B cell (primary cell): ENCODE measurements around the gene DAB2IP. TPM values are rescaled to one million over a fixed set of nuclear protein-coding genes. Genes with fewer than 3 reads are reported as not detected.

ENCODE experiments used
- ATAC-seq: fragments of 200-7000 bp; cut with Tn5 transposase; one replicate; pipeline ENCODE4 v1.10.0; 2021; ENCODE audit warnings: low read depth, mild to moderate bottlenecking, moderate number of reproducible peaks, moderate library complexity
- CTCF ChIA-PET: fragments of 350-600 bp; sonication (Branson Sonifier 250); formaldehyde crosslinking; loops from one replicate; lab custom pipeline; 2021; ENCODE audit warnings: antibody characterized with exemption, inconsistent platforms; lab: Charles Lee
- POLR2A ChIA-PET: fragments of 350-600 bp; sonication (Branson Sonifier 250); formaldehyde crosslinking; loops from one replicate; lab custom pipeline; 2021; ENCODE audit warnings: antibody characterized with exemption; lab: Charles Lee
- DNase-seq: peaks from one replicate; pipeline ENCODE4 v3.0.0; 2013
- H2AFZ ChIP-seq: 2 replicates; pipeline ENCODE4 v1.6.1; 2012; ENCODE audit warnings: mild to moderate bottlenecking, low read depth, low read length; ENCODE audit not compliant: insufficient read depth, poor library complexity, severe bottlenecking
- H3K27ac ChIP-seq, 2 donors: 1 replicate in 1 of 2; 2 replicates in 1 of 2; pipeline ENCODE4 v1.5.1; 2012 to 2013; ENCODE audit warnings: low read length in 2 of 2, mild to moderate bottlenecking in 2 of 2, moderate library complexity in 1 of 2
- H3K27me3 ChIP-seq, 4 experiments: fragments of 200-600 bp in 1 of 4; sonication (generic) in 1 of 4; replicated peaks in 1 of 4; 1 replicate in 2 of 4; 2 replicates in 2 of 4; pipeline versions ENCODE4 v1.6.1 to v1.7.0; 2013 to 2016; ENCODE audit warnings: low read length in 3 of 4, mild to moderate bottlenecking in 2 of 4, mixed read lengths in 1 of 4, moderate library complexity in 1 of 4; ENCODE audit not compliant: insufficient read depth in 4 of 4, control insufficient read depth in 3 of 4; ENCODE audit errors: control extremely low read depth in 1 of 4
- H3K36me3 ChIP-seq, 2 experiments: replicated peaks in 1 of 2; 1 replicate in 1 of 2; 2 replicates in 1 of 2; pipeline versions ENCODE4 v1.6.1 to v1.7.1; 2013; ENCODE audit warnings: low read length in 1 of 2; ENCODE audit not compliant: insufficient read depth in 2 of 2, control insufficient read depth in 1 of 2; ENCODE audit errors: control extremely low read depth in 1 of 2, extremely low read depth in 1 of 2
- H3K4me1 ChIP-seq, 2 donors: fragments of 200-600 bp in 1 of 2; sonication (generic) in 1 of 2; 1 replicate in 1 of 2; 2 replicates in 1 of 2; pipeline versions ENCODE4 v1.5.1 to v1.6.1; 2013 to 2017; ENCODE audit warnings: low read length in 2 of 2; ENCODE audit not compliant: control insufficient read depth in 2 of 2, insufficient read depth in 2 of 2
- H3K4me2 ChIP-seq: replicated peaks from 2 replicates; pipeline ENCODE3; 2012; ENCODE audit warnings: mild to moderate bottlenecking, low read depth, low read length; ENCODE audit not compliant: poor library complexity, severe bottlenecking
- H3K4me3 ChIP-seq, 5 experiments: fragments of 200-600 bp in 1 of 5; sonication (generic) in 1 of 5; 1 replicate in 3 of 5; 2 replicates in 2 of 5; pipeline versions ENCODE4 v1.5.1 to v1.7.0; 2011 to 2016; ENCODE audit warnings: low read length in 4 of 5, mild to moderate bottlenecking in 4 of 5, low read depth in 2 of 5, control low read depth in 1 of 5, moderate library complexity in 1 of 5; ENCODE audit not compliant: insufficient read depth in 1 of 5; ENCODE audit errors: control extremely low read depth in 1 of 5, extremely low read depth in 1 of 5
- H3K79me2 ChIP-seq: fragments of 200-600 bp; sonication (generic); one replicate; pipeline ENCODE4 v1.6.0; 2016; ENCODE audit warnings: low read length; ENCODE audit not compliant: control insufficient read depth, insufficient read depth
- H3K9ac ChIP-seq: fragments of 200-600 bp; sonication (generic); 2 replicates; pipeline ENCODE4 v1.6.1; 2017; ENCODE audit warnings: mild to moderate bottlenecking, low read length, moderate library complexity
- H3K9me3 ChIP-seq, 3 donors: one replicate each; pipeline versions ENCODE4 v1.6.1 to v1.7.1; 2013; ENCODE audit warnings: low read length in 2 of 3; ENCODE audit not compliant: control insufficient read depth in 2 of 3, insufficient read depth in 1 of 3; ENCODE audit errors: control extremely low read depth in 1 of 3
- H4K20me1 ChIP-seq: 2 replicates; pipeline ENCODE4 v1.6.0; 2012; ENCODE audit warnings: mild to moderate bottlenecking, low read length; ENCODE audit not compliant: insufficient read depth, control insufficient read depth, poor library complexity, severe bottlenecking
- H3K27ac Mint-ChIP-seq: one replicate; pipeline ENCODE4 v1.8.0; 2021; ENCODE audit warnings: mixed read lengths
- H3K27me3 Mint-ChIP-seq: one replicate; pipeline ENCODE4 v1.8.0; 2021; ENCODE audit warnings: mixed read lengths
- H3K4me1 Mint-ChIP-seq: one replicate; pipeline ENCODE4 v1.8.0; 2021; ENCODE audit warnings: mixed read lengths
- H3K4me3 Mint-ChIP-seq: one replicate; pipeline ENCODE4 v1.8.0; 2021; ENCODE audit warnings: mixed read lengths
- H3K9me3 Mint-ChIP-seq: one replicate; pipeline ENCODE4 v1.8.0; 2022; ENCODE audit warnings: mixed read lengths; ENCODE audit not compliant: insufficient read depth
- CTCF ChIP-seq: fragments of 200-600 bp; IDR thresholded peaks from one replicate; pipeline ENCODE4 v1.8.0; 2022; ENCODE audit warnings: antibody characterized with exemption, mild to moderate bottlenecking
- EZH2 ChIP-seq: IDR thresholded peaks from 2 replicates; pipeline ENCODE4 v1.6.1; 2012; ENCODE audit warnings: borderline replicate concordance, low read depth, mild to moderate bottlenecking, moderate library complexity, low read length; ENCODE audit not compliant: insufficient read depth, poor library complexity, severe bottlenecking
- WGBS: methylation state at CpG from one replicate; pipeline ENCODE4 v1.1.5; 2013; ENCODE audit warnings: missing lambda C conversion rate; ENCODE audit not compliant: insufficient coverage; 5-methylcytosine and 5-hydroxymethylcytosine counted together
- intact Hi-C: fragments of 100-400 bp; cut with micrococcal nuclease; formaldehyde crosslinking; loops from one replicate; pipeline ENCODE4 v1.10.0; 2022
- polyA plus RNA-seq: library from polyadenylated mRNA; depleted of rRNA; stranded (reverse); fragments of >200 nt; gene quantifications from 2 replicates; pipeline ENCODE4 v1.2.3, GENCODE V29; 2012
- total RNA-seq, 2 donors: library from RNA; stranded (reverse); fragments of 120-200 nt in 1 of 2; gene quantifications; 1 replicate in 1 of 2; 2 replicates in 1 of 2; pipeline versions ENCODE4 v1.2.3 to v1.2.4, GENCODE V29; 2013 to 2022

Gene DAB2IP
- total and polyA plus RNA-seq, 2 donors (not counting 1 experiment from before 2014, with no cell fraction given), result 1.1 to 3.9 TPM

GRCh38 chr9:121783111-121783510 is 131.7 kb downstream of the DAB2IP start:
- H3K4me1 ChIP-seq, result no peaks in the 10 kb centered on the region
- Mint-ChIP-seq H3K4me1 (peaks cover 11% of the 10 kb centered on the region), H3K27ac (no peak overlapping the region), H3K9me3 (no peaks in the 10 kb centered on the region), H3K4me3 (no peak overlapping the region), H3K27me3 (peaks cover 3% of the 10 kb centered on the region)
- H3K4me3 ChIP-seq, result no peak overlapping the region
- ChIA-PET CTCF (interaction anchor here (0.7 kb wide), 1 partner anchor 103 kb away, joined by 3 read pairs; no protein-coding TSS in a partner anchor), POLR2A (no interaction called here)
- no peaks in the 10 kb centered on the region for H3K79me2 ChIP-seq
- no peak for ATAC-seq
- peaks cover 0 to under 1% (median 0%) of the 10 kb centered on the region in 3 donors for H3K9me3 ChIP-seq
- H3K27ac ChIP-seq, result no peak overlapping the region
- 79% methylated on average over 2 of the region's 2 CpGs for WGBS
- intact Hi-C loops, result no loop called here
- DNase-seq, result no peak
- no peaks in the 10 kb centered on the region for H3K27me3 ChIP-seq
- TF ChIP-seq CTCF, result no peak
- TF ChIP-seq EZH2, result no peak
- H2AFZ ChIP-seq, result no peak overlapping the region
- no peaks in the 10 kb centered on the region for H3K36me3 ChIP-seq
- no peak overlapping the region for H3K4me2 ChIP-seq
- no peak overlapping the region for H3K9ac ChIP-seq
- no peaks in the 10 kb centered on the region for H4K20me1 ChIP-seq

GRCh38 chr9:121783521-121784507 is 132.4 kb downstream of the DAB2IP start:
- POLR2A ChIA-PET, result no interaction called here
- Histone ChIP-seq H3K4me1 (no peaks in the 10 kb centered on the region), H3K4me2 (no peak overlapping the region), H3K9ac (no peak overlapping the region), H3K79me2 (no peaks in the 10 kb centered on the region), H3K27me3 (no peaks in the 10 kb centered on the region), H3K9me3 (no peaks in the 10 kb centered on the region), H3K27ac (no peak overlapping the region), H3K4me3 (no peak overlapping the region), H4K20me1 (no peaks in the 10 kb centered on the region), H3K36me3 (no peaks in the 10 kb centered on the region), H2AFZ (no peak overlapping the region)
- ATAC-seq (no peak), DNase-seq (no peak)
- H3K27me3 Mint-ChIP-seq, result peaks cover 4% of the 10 kb centered on the region
- peaks cover 11% of the 10 kb centered on the region for H3K4me1 Mint-ChIP-seq
- no peaks in the 10 kb centered on the region for H3K9me3 Mint-ChIP-seq
- CTCF ChIA-PET, result interaction anchor here (0.7 kb wide), 1 partner anchor 104 kb away, joined by 3 read pairs; no protein-coding TSS in a partner anchor
- no peak overlapping the region for H3K4me3 Mint-ChIP-seq
- WGBS, result 91% methylated on average over 22 of the region's 26 CpGs
- TF ChIP-seq EZH2 (no peak), CTCF (no peak)
- intact Hi-C loops, result no loop called here
- no peak overlapping the region for H3K27ac Mint-ChIP-seq
